ENCODE measurements around the gene BBOX1. TPM values are rescaled to one million over a fixed set of nuclear protein-coding genes. Genes with fewer than 3 reads are reported as not detected.

The BBOX1 gene
- total RNA-seq, 1 experiment from 2014 or later: not detected

DNA sequence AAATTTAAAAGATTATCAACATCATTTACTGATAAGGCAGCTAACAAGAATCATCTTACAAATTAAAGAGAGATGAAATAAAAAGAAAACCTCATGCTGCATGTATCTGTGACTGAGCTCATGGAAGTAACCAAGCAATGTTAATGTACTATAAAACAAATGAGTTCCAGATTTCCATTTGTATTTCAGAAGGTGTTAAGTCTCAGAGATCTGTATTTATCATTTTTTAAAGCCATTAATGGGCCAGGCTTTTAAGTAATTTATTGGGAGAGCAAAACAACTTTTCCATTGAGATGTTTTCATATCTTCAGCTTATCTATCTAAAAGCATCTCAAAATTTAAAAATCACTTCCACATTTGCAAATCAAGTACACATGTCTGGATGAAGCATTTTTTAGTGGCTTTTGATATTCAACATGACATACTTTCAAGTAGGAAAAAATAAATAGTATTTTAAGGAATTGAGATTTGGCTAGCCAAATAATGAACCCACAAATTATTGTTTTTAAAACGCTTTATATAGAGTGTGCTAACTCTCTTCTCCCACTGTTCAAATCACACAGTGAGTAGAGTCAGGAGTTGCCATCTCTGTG lies 17.9 kb upstream of the BBOX1 start:
- no peak overlapping the region for H3K4me2 ChIP-seq
- no peak for DNase-seq
- H3K9me2 ChIP-seq (ENCODE audit: insufficient read depth): no peaks in the 10 kb centered on the region
- no peak overlapping the region for H3K4me3 ChIP-seq
- H4K20me1 ChIP-seq (ENCODE audit: insufficient read depth): no peaks in the 10 kb centered on the region
- H3K79me2 ChIP-seq (ENCODE audit: low read depth): no peaks in the 10 kb centered on the region
- TF ChIP-seq, protein P1, sequence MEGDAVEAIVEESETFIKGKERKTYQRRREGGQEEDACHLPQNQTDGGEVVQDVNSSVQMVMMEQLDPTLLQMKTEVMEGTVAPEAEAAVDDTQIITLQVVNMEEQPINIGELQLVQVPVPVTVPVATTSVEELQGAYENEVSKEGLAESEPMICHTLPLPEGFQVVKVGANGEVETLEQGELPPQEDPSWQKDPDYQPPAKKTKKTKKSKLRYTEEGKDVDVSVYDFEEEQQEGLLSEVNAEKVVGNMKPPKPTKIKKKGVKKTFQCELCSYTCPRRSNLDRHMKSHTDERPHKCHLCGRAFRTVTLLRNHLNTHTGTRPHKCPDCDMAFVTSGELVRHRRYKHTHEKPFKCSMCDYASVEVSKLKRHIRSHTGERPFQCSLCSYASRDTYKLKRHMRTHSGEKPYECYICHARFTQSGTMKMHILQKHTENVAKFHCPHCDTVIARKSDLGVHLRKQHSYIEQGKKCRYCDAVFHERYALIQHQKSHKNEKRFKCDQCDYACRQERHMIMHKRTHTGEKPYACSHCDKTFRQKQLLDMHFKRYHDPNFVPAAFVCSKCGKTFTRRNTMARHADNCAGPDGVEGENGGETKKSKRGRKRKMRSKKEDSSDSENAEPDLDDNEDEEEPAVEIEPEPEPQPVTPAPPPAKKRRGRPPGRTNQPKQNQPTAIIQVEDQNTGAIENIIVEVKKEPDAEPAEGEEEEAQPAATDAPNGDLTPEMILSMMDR (conservative IDR thresholded peaks at IDR 0.05): no peak
- TF ChIP-seq EZH2 (IDR thresholded peaks at IDR 0.05; ENCODE audit: low read depth): no peak
- no peaks in the 10 kb centered on the region for H3K9me3 ChIP-seq (ENCODE audit: insufficient read depth, low read depth)
- H2AFZ ChIP-seq: no peak overlapping the region
- no peaks in the 10 kb centered on the region for H3K4me1 ChIP-seq (replicated peaks; ENCODE audit: insufficient read depth)
- no peak overlapping the region for H3K27ac ChIP-seq
- H3K36me3 ChIP-seq (ENCODE audit: low read depth): no peaks in the 10 kb centered on the region
- no peaks in the 10 kb centered on the region for H3F3A ChIP-seq (ENCODE audit: insufficient read depth, low read depth)
- BruUV-seq (replicated peaks): no TSS peak
- intact Hi-C loops (cut with micrococcal nuclease; ENCODE audit: unreplicated experiment): no loop called here
- ChIA-PET POLR2A (ENCODE audit: unreplicated experiment) (no interaction called here), CTCF (no interaction called here)
- H3K27me3 ChIP-seq (ENCODE audit: insufficient read depth, low read depth): no peaks in the 10 kb centered on the region

DNA sequence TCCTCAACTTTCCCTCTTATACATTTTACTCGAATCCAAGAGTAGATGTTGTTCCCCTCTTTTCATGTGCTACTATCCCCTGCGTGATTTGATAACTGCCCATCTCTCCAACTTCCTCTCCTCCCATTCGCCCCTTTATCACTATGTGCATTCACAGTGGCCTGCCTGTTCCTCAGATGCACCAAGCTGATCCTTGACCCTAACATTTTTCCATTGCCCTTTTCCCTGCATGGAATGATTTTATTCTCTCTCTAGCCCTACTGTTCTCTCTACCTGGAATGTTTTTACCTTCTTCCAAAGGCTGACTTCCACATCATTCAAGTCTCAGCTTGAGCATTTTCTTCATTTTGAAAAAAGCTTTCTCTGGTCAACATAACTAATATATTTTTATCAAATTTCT lies 15.8 kb upstream of the BBOX1 start:
- H4K20me1 ChIP-seq (ENCODE audit: insufficient read depth): no peaks in the 10 kb centered on the region
- ChIA-PET POLR2A (ENCODE audit: unreplicated experiment) (no interaction called here), CTCF (no interaction called here)
- H3K79me2 ChIP-seq (ENCODE audit: low read depth): no peaks in the 10 kb centered on the region
- intact Hi-C loops (cut with micrococcal nuclease; ENCODE audit: unreplicated experiment): no loop called here
- BruUV-seq (replicated peaks): no TSS peak
- no peaks in the 10 kb centered on the region for H3K36me3 ChIP-seq (ENCODE audit: low read depth)
- no peak for DNase-seq
- no peak overlapping the region for H3K4me3 ChIP-seq
- H2AFZ ChIP-seq: no peak overlapping the region
- H3K27ac ChIP-seq: no peak overlapping the region
- no peaks in the 10 kb centered on the region for H3F3A ChIP-seq (ENCODE audit: insufficient read depth, low read depth)
- H3K9me3 ChIP-seq (ENCODE audit: insufficient read depth, low read depth): no peaks in the 10 kb centered on the region
- TF ChIP-seq, protein P1 (conservative IDR thresholded peaks at IDR 0.05): no peak
- no peak for TF ChIP-seq EZH2 (IDR thresholded peaks at IDR 0.05; ENCODE audit: low read depth)
- no peak overlapping the region for H3K4me2 ChIP-seq
- no peaks in the 10 kb centered on the region for H3K4me1 ChIP-seq (replicated peaks; ENCODE audit: insufficient read depth)
- no peaks in the 10 kb centered on the region for H3K9me2 ChIP-seq (ENCODE audit: insufficient read depth)
- no peaks in the 10 kb centered on the region for H3K27me3 ChIP-seq (ENCODE audit: insufficient read depth, low read depth)

DNA sequence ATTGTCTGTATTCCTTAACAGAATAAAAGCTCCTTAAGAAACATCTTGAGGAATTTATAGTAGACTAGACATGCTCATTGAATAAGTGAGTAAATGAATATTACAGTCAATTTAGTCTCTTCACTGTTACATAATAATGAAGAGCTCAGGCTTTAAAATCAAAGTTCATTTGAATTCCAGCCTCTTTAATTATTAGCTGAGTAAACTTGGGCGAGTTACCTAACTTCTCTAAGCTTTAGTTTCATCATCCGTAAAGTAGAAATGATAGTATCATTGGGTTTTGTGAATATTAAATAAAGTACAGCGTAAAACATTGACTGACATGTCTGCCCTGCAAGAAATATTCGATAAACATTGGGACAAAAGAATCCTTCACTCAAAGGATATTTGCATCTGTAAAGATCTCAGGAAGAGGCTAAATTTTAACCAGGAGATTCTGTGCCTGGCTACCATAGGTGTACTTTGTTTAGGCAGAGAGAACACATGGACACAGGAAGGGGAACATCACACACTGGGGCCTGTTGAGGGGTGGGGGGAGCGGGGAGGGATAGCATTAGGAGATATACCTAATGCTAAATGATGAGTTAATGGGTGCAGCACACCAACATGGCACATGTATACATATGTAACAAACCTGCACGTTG lies 15.2 kb upstream of the BBOX1 start:
- Histone ChIP-seq H3K9me2 (ENCODE audit: insufficient read depth) (no peaks in the 10 kb centered on the region), H3K4me3 (no peak overlapping the region), H3K4me2 (no peak overlapping the region), H3K36me3 (ENCODE audit: low read depth) (no peaks in the 10 kb centered on the region), H3K27me3 (ENCODE audit: insufficient read depth, low read depth) (no peaks in the 10 kb centered on the region), H3K79me2 (ENCODE audit: low read depth) (no peaks in the 10 kb centered on the region), H3K9me3 (ENCODE audit: insufficient read depth, low read depth) (no peaks in the 10 kb centered on the region), H4K20me1 (ENCODE audit: insufficient read depth) (no peaks in the 10 kb centered on the region), H3K27ac (no peak overlapping the region), H3F3A (ENCODE audit: insufficient read depth, low read depth) (no peaks in the 10 kb centered on the region), H2AFZ (no peak overlapping the region), H3K4me1 (replicated peaks; ENCODE audit: insufficient read depth) (no peaks in the 10 kb centered on the region)
- DNase-seq: no peak
- intact Hi-C loops (cut with micrococcal nuclease; ENCODE audit: unreplicated experiment): no loop called here
- ChIA-PET CTCF (no interaction called here), POLR2A (ENCODE audit: unreplicated experiment) (no interaction called here)
- BruUV-seq (replicated peaks): no TSS peak
- TF ChIP-seq, protein P1 (conservative IDR thresholded peaks at IDR 0.05): no peak
- TF ChIP-seq EZH2 (IDR thresholded peaks at IDR 0.05; ENCODE audit: low read depth): no peak
